ENCODE data around the gene BCAM.

The BCAM gene

GRCh38 chr19:44848036-44848811 is 39.3 kb downstream of the BCAM start:
- Histone ChIP-seq H3K4me3 (ENCODE audit: insufficient read depth, low read length, poor library complexity, severe bottlenecking) (no peak overlapping the region), H2AFZ (ENCODE audit: low read depth, low read length, severe bottlenecking) (no peak overlapping the region), H3K9me3 (ENCODE audit: insufficient read depth, low read length) (no peaks in the 10 kb centered on the region), H3K27me3 (ENCODE audit: low read length) (no peaks in the 10 kb centered on the region), H3K36me3 (ENCODE audit: low read length) (no peaks in the 10 kb centered on the region), H3K4me2 (ENCODE audit: low read depth, low read length, poor library complexity, severe bottlenecking) (no peak overlapping the region), H3K9me2 (replicated peaks; ENCODE audit: insufficient read depth, low read length) (no peaks in the 10 kb centered on the region), H3K79me2 (ENCODE audit: insufficient read depth, low read length) (no peaks in the 10 kb centered on the region), H3F3A (ENCODE audit: insufficient read depth) (no peaks in the 10 kb centered on the region), H3K27ac (ENCODE audit: low read depth, low read length) (no peak overlapping the region), H4K20me1 (ENCODE audit: low read depth, low read length) (no peaks in the 10 kb centered on the region), H3K9ac (ENCODE audit: low read length) (no peak overlapping the region)
- no peak for TF ChIP-seq EZH2phosphoT487 (conservative IDR thresholded peaks at IDR 0.05; ENCODE audit: low read length)
- TF ChIP-seq, protein P1, sequence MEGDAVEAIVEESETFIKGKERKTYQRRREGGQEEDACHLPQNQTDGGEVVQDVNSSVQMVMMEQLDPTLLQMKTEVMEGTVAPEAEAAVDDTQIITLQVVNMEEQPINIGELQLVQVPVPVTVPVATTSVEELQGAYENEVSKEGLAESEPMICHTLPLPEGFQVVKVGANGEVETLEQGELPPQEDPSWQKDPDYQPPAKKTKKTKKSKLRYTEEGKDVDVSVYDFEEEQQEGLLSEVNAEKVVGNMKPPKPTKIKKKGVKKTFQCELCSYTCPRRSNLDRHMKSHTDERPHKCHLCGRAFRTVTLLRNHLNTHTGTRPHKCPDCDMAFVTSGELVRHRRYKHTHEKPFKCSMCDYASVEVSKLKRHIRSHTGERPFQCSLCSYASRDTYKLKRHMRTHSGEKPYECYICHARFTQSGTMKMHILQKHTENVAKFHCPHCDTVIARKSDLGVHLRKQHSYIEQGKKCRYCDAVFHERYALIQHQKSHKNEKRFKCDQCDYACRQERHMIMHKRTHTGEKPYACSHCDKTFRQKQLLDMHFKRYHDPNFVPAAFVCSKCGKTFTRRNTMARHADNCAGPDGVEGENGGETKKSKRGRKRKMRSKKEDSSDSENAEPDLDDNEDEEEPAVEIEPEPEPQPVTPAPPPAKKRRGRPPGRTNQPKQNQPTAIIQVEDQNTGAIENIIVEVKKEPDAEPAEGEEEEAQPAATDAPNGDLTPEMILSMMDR (IDR thresholded peaks at IDR 0.05; ENCODE audit: insufficient read depth, low read length, poor library complexity, severe bottlenecking): no peak

DNA sequence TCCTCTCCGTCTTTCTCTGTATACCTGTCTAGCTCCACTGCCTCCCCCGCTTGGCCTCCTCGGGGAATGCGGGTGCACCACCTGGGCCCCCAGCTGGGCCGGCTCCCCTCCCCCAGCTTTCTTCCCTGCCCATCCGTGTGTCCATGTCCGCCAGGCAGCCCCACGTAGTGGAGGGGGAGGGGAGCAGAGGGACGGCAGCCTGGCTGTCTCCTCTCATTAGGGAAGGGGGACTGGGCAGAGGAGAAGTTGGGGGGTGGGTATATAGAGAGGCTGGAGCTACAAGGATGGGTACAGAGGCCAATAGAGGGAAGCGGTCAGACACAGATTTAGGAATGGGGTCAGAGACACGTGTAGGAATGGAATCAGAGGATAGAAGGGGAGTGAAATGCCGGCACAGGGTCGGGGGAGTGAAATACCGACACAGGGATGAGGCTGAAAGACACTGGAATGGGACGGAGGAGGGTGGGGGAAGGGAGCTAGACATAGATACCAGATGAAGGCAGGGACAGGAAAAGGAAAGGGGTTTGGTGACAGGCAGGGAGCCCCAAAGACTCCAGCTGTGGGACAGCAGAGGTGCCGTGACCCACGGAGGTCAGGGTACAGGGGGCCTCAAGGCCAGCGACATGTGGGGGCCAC is 40.0 kb downstream of the BCAM start:
- no peak overlapping the region for H3K4me3 ChIP-seq (ENCODE audit: insufficient read depth, low read length, poor library complexity, severe bottlenecking)

DNA sequence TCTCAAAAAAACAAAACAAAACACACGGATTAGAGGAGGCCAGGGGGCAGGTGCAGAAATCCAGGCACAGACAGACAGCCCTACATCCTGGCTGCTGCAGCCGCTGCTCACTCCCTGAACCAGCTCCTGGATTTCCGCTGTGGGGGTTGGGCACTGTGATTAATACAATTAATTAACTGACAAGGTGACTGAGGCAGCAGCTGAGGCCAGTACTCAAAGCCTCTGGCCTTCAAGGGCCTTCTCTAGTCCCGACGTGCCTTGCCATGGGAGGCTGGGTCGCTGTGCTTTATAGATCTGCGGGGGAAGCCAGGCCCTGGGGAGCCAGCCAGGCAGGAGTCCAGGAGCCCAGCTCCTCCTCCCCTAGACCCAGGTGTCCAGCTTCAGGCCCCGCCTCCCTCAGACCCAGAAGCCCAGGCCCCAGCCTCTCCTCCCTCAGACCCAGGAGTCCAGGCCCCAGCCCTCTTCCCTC is 41.8 kb downstream of the BCAM start:
- Histone ChIP-seq H3F3A (ENCODE audit: insufficient read depth) (no peaks in the 10 kb centered on the region), H4K20me1 (ENCODE audit: low read depth, low read length) (no peaks in the 10 kb centered on the region), H3K27ac (ENCODE audit: low read depth, low read length) (no peak overlapping the region), H3K9ac (ENCODE audit: low read length) (no peak overlapping the region), H3K79me2 (ENCODE audit: insufficient read depth, low read length) (no peaks in the 10 kb centered on the region), H3K36me3 (ENCODE audit: low read length) (no peaks in the 10 kb centered on the region), H2AFZ (ENCODE audit: low read depth, low read length, severe bottlenecking) (no peak overlapping the region), H3K9me2 (replicated peaks; ENCODE audit: insufficient read depth, low read length) (no peaks in the 10 kb centered on the region), H3K4me2 (ENCODE audit: low read depth, low read length, poor library complexity, severe bottlenecking) (no peak overlapping the region), H3K27me3 (ENCODE audit: low read length) (no peaks in the 10 kb centered on the region), H3K9me3 (ENCODE audit: insufficient read depth, low read length) (no peaks in the 10 kb centered on the region), H3K4me3 (ENCODE audit: insufficient read depth, low read length, poor library complexity, severe bottlenecking) (no peak overlapping the region)
- no peak for TF ChIP-seq EZH2phosphoT487 (conservative IDR thresholded peaks at IDR 0.05; ENCODE audit: low read length)
- TF ChIP-seq, protein P1 (IDR thresholded peaks at IDR 0.05; ENCODE audit: insufficient read depth, low read length, poor library complexity, severe bottlenecking): no peak

More for the DNA sequence above, 40.0 kb downstream of the BCAM start:
- H3K27me3 ChIP-seq (ENCODE audit: low read length): no peaks in the 10 kb centered on the region
- H3K79me2 ChIP-seq (ENCODE audit: insufficient read depth, low read length): no peaks in the 10 kb centered on the region
- H4K20me1 ChIP-seq (ENCODE audit: low read depth, low read length): no peaks in the 10 kb centered on the region
- no peak overlapping the region for H3K9ac ChIP-seq (ENCODE audit: low read length)
- no peak for TF ChIP-seq EZH2phosphoT487 (conservative IDR thresholded peaks at IDR 0.05; ENCODE audit: low read length)
- no peaks in the 10 kb centered on the region for H3F3A ChIP-seq (ENCODE audit: insufficient read depth)
- H3K27ac ChIP-seq (ENCODE audit: low read depth, low read length): no peak overlapping the region
- H3K36me3 ChIP-seq (ENCODE audit: low read length): no peaks in the 10 kb centered on the region
- H3K9me3 ChIP-seq (ENCODE audit: insufficient read depth, low read length): no peaks in the 10 kb centered on the region
- H3K9me2 ChIP-seq (replicated peaks; ENCODE audit: insufficient read depth, low read length): no peaks in the 10 kb centered on the region
- no peak overlapping the region for H2AFZ ChIP-seq (ENCODE audit: low read depth, low read length, severe bottlenecking)
- H3K4me2 ChIP-seq (ENCODE audit: low read depth, low read length, poor library complexity, severe bottlenecking): no peak overlapping the region

DNA sequence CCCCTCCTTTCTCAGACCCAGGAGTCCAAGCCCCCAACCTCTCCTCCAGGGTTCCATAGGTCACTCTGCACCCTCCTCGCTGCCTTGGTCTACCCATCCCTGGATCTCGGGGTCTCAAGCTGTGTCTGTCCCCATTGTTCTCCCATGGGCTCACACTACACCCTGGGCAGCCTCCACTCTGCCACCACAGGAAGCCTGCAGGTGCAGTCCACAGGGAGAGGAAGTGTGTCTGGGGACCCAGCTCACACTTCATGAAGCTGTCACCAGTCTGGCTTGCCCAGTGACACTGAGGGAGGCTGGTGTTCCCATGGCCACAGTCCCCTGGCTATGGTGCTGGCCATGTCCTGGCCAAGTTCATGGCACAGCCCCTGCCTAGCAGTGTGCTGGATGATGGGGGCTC is 42.5 kb downstream of the BCAM start:
- no peak overlapping the region for H3K9ac ChIP-seq (ENCODE audit: low read length)
- H4K20me1 ChIP-seq (ENCODE audit: low read depth, low read length): no peaks in the 10 kb centered on the region
- H3K36me3 ChIP-seq (ENCODE audit: low read length): no peaks in the 10 kb centered on the region
- H3K27ac ChIP-seq (ENCODE audit: low read depth, low read length): no peak overlapping the region
- no peaks in the 10 kb centered on the region for H3F3A ChIP-seq (ENCODE audit: insufficient read depth)
- H3K4me3 ChIP-seq (ENCODE audit: insufficient read depth, low read length, poor library complexity, severe bottlenecking): no peak overlapping the region
- no peaks in the 10 kb centered on the region for H3K9me3 ChIP-seq (ENCODE audit: insufficient read depth, low read length)
- H3K9me2 ChIP-seq (replicated peaks; ENCODE audit: insufficient read depth, low read length): no peaks in the 10 kb centered on the region
- H2AFZ ChIP-seq (ENCODE audit: low read depth, low read length, severe bottlenecking): no peak overlapping the region
- H3K4me2 ChIP-seq (ENCODE audit: low read depth, low read length, poor library complexity, severe bottlenecking): no peak overlapping the region
- H3K27me3 ChIP-seq (ENCODE audit: low read length): no peaks in the 10 kb centered on the region
- H3K79me2 ChIP-seq (ENCODE audit: insufficient read depth, low read length): no peaks in the 10 kb centered on the region
- TF ChIP-seq, protein P1 (IDR thresholded peaks at IDR 0.05; ENCODE audit: insufficient read depth, low read length, poor library complexity, severe bottlenecking): no peak
- no peak for TF ChIP-seq EZH2phosphoT487 (conservative IDR thresholded peaks at IDR 0.05; ENCODE audit: low read length)

All from SU-DHL-6 (cell line).